AG10803 (cell line): Measurements from ENCODE around the gene IFT57.

ENCODE experiments used
- DNase-seq: peaks from one replicate; pipeline ENCODE4 v3.0.0; 2010; ENCODE audit warnings: low read depth
- H3K4me3 ChIP-seq: 2 replicates; pipeline ENCODE4 v1.5.1; 2011; ENCODE audit warnings: mild to moderate bottlenecking, low read length, control low read depth
- TF ChIP-seq, protein P1 (sequence below): conservative IDR thresholded peaks from 2 replicates; pipeline ENCODE4 v1.5.1; 2011; ENCODE audit warnings: mild to moderate bottlenecking, low read length, control low read depth, inconsistent platforms

Gene IFT57

GRCh38 chr3:108114423-108115065 lies 107.7 kb downstream of the IFT57 start:
- TF ChIP-seq, protein P1, sequence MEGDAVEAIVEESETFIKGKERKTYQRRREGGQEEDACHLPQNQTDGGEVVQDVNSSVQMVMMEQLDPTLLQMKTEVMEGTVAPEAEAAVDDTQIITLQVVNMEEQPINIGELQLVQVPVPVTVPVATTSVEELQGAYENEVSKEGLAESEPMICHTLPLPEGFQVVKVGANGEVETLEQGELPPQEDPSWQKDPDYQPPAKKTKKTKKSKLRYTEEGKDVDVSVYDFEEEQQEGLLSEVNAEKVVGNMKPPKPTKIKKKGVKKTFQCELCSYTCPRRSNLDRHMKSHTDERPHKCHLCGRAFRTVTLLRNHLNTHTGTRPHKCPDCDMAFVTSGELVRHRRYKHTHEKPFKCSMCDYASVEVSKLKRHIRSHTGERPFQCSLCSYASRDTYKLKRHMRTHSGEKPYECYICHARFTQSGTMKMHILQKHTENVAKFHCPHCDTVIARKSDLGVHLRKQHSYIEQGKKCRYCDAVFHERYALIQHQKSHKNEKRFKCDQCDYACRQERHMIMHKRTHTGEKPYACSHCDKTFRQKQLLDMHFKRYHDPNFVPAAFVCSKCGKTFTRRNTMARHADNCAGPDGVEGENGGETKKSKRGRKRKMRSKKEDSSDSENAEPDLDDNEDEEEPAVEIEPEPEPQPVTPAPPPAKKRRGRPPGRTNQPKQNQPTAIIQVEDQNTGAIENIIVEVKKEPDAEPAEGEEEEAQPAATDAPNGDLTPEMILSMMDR: no peak
- DNase-seq: no peak
- H3K4me3 ChIP-seq: no peak overlapping the region

GRCh38 chr3:108113975-108114374 lies 108.2 kb downstream of the IFT57 start:
- H3K4me3 ChIP-seq: no peak overlapping the region
- DNase-seq: no peak
- TF ChIP-seq, protein P1: no peak

DNA sequence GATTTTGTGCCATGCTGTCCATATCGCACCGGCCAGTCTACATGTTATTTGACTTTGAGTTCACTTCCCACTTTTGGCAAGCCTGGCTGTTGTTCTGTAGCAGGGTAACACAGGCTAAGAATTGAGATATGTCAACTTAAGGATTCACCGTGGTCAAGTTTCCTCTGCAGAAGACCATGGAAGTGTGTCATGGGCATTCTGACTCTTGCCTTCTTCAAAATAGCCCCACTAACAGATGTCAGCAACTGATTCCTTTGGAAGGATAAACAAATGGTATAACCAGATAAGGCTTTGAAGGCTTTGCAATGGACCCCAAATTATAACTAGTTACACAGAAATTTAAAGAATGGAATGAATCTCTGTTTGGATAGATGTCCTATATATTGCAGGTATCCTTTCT lies 111.3 kb downstream of the IFT57 start:
- H3K4me3 ChIP-seq: no peak overlapping the region
- TF ChIP-seq, protein P1: no peak
- no peak for DNase-seq
